Measurements from ENCODE around the gene ANKRD13D.
A peak's percentile ranks its signal among the peaks of the same experiment; 100 is the strongest.
"Not testable (repeated sequence)": the region's sequence is repeated elsewhere in the genome, so short reads cannot be mapped to it uniquely, and the experiment has no call there.

The ANKRD13D gene

DNA sequence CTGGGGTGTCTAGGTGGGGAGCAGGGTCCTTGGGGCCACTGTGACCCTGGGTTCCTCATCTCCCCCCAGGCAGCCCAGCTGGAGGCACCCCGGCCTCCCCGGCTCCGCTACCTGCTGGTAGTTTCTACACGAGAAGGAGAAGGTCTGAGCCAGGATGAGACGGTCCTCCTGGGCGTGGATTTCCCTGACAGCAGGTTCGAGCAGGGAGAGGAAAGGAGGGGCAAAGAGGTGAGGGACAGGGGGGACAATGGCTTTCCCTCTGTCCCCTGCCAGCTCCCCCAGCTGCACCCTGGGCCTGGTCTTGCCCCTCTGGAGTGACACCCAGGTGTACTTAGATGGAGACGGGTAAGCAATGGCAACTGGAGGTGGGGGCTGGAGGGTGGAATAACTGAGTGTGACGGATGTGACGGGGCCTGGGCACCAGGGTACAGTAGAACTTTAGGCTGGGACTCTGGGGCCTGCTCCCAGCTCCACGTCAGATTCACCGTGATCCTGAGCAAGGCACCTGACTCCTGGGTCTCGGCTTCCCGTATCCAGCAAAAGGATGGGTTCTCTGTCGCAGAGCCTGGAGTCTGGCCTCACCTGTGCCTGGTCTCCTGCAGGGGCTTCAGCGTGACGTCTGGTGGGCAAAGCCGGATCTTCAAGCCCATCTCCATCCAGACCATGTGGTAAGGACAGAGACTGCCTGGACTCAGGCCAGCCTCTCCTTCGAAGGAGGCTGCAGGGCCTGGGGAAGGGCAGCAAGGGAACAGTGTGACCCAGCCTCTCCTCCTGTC lies 17.9 kb downstream of the ANKRD13D start:
- DNase-seq, result no peak

DNA sequence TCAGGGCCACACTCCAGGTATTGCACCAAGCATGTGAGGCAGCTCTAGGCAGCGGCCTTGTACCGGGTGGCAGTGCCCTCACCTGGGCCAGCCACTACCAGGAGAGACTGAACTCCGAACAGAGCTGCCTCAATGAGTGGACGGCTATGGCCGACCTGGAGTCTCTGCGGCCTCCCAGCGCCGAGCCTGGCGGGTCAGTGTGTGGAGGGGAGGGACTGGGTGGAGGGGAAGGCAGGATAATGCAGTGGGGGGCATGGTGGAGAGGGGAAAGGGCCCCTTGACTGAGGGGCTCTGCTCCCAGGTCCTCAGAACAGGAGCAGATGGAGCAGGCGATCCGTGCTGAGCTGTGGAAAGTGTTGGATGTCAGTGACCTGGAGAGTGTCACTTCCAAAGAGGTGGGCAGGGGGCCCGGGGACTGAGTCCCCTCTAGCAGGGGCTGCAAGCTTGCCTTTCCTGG lies 18.5 kb downstream of the ANKRD13D start:
- DNase-seq, result no peak

DNA sequence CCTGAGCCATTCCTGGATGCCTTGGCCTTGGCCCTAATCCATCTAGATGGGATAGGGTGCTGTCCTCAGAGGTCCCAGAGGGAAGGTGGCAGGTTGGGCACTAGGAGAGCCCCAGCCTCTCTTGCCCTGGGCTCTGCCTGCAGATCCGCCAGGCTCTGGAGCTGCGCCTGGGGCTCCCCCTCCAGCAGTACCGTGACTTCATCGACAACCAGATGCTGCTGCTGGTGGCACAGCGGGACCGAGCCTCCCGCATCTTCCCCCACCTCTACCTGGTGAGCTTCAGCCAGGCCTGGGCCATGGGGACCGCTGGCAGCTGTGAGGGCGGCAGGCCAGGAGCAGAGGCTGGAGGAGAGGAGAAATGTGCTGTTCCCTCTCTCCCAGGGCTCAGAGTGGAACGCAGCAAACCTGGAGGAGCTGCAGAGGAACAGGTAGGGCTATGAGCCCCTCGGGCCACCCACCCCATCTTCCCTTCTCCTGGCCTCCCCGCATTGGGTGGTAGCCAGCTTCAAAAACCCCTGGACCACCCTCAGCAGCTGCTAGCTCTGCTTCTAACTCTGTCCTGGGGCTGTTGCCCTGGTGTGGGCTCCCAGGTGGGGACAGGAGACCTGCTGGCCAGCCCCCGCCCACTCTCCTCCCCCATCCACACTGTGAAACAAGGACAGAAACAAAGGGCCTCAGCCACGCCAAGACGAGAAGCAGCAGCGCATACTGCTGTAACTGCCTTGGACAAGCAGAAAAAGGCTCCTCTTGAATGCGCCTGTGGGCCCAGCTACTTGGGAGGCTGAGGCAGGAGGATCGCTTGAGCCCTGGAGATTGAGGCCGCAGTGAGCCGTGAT lies 19.1 kb downstream of the ANKRD13D start:
- DNase-seq, result no peak

DNA sequence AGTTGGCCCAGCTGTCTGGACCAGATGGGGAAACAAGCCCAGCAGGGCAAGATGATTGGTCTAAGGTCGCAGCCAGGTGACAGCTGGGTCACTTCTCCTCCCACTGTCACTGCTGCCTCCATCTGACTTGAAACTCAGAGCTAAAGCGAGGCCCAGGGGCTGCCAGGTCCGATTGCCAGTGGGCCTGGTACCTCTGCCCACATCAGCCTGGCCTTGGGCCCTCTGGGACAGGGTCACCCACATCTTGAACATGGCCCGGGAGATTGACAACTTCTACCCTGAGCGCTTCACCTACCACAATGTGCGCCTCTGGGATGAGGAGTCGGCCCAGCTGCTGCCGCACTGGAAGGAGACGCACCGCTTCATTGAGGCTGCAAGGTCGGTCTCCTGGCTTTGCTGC lies 20.1 kb downstream of the ANKRD13D start:
- DNase-seq, result no peak

DNA sequence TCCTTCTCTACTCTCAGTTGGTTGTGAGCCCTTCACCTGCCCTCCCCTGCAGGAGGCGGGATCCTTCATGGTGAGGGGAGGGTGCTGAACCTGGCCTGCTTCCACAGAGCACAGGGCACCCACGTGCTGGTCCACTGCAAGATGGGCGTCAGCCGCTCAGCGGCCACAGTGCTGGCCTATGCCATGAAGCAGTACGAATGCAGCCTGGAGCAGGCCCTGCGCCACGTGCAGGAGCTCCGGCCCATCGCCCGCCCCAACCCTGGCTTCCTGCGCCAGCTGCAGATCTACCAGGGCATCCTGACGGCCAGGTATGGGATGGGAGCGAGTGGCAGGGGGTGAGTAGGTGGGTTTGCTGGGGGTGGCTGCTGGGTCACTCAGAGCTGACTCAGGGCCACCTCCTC lies 20.6 kb downstream of the ANKRD13D start:
- no peak for DNase-seq

DNA sequence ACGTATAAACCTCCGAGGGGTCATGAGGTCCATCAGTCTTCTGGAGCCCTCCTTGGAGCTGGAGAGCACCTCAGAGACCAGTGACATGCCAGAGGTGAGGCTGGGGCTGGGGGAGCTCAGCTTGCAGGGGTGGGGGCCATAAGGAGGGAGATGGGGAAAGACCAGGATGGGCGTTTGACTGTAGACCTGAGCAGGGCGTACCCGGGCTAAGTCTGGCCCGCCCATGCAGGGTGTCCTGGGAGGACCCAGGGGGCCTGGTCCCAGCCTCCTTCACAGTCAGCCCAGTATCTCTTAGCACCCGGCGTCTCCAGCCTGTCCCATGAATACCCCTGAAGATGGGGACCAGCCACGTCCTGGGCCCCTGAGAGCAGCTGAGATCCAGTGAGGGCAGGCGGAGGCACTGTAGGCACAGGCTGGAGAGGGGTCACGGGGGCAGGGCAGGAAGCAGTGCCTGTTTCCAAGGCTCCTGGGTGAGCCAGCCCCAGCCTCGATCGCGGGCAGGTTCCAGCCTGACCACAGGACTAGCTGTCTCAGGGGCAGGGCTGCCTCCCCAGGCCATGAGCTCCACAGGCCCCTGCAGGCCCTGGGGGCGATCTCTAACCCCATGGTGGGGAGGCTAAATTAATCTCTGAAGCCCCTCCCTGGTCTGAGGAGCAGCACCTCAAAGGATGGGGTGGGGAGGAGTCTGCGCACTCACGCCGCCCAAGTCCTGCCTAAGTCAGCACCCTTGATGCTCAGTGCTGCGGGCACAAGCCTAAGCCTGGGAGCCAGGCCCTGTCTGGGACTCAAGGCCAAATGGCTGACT lies 21.3 kb downstream of the ANKRD13D start:
- DNase-seq, result no peak

DNA sequence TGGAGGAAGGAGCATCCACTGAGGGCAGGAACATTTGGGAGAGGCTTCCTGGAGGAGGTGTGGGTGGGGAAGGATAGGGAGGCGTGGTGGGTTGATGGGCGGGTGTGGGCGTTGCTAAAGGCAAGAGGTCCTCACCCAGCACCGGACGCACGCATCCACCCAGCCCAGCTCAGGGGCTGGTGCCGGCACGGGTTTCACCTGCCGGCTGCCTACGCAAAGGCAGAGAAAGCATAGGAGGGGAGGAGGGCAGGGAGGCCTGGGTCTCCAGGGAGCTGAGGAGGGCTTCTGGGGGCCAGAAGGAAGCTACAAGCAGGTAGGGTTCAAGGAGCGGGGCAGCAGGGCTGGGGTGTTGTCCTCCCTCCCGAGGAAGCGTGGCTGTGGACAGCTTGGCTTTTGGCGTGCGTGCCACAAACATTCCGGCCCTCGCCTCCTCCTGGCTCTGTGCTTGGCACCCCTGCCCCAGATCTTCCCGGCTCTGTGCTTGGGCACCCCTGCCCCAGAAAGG lies 22.0 kb downstream of the ANKRD13D start:
- DNase-seq, result no peak

DNA sequence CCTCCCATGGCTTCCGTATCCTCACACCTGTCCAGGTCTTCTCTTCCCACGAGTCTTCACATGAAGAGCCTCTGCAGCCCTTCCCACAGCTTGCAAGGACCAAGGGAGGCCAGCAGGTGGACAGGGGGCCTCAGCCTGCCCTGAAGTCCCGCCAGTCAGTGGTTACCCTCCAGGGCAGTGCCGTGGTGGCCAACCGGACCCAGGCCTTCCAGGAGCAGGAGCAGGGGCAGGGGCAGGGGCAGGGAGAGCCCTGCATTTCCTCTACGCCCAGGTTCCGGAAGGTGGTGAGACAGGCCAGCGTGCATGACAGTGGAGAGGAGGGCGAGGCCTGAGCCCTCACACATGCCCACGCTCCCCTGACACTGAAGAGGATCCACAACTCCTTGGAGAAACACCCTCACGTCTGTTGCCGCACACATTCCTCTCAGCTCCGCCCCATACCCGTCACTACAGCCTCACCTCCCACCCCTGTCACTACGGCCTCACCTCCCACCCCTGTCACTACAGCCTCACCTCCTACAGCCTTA lies 22.5 kb downstream of the ANKRD13D start:
- no peak for DNase-seq

DNA sequence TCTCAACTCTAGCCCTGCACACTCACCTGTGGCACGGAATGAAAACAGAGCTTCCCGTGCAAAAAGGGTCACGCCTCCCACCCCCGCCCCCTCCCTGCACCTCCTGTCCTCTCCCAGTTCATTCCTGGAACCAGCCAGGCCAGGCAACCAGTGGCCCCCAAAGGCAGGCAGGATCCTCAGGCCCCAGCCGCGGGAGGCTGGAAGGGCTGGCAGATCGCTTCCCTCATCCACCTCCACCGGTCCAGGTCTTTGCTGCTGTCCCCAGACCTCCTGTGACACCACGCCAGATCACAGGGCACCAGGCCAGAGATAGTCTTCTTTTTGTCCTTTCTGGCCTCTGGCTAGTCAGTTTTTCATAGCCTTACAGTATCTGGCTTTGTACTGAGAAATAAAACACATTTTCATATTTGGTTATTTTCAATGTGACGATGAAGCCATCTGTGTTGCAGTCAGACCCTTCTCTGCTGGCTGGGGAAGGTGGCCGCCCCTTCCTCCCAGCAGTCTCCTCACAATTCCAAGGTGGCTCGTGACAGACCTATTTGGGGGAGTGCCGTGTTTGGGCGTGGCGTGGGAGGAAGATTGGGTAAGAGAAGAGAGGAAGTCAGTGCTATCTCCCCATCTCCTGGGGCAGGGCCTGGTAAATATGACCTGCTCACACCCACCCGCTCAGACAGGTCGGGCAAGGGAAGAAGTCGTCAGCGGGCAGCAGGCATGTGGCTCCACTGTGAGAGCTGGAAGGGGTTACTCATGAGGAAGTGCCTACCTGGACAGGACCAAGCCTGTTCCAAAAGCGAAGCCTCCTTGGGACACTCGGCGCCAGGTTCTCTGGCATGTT lies 23.3 kb downstream of the ANKRD13D start:
- DNase-seq, result no peak

DNA sequence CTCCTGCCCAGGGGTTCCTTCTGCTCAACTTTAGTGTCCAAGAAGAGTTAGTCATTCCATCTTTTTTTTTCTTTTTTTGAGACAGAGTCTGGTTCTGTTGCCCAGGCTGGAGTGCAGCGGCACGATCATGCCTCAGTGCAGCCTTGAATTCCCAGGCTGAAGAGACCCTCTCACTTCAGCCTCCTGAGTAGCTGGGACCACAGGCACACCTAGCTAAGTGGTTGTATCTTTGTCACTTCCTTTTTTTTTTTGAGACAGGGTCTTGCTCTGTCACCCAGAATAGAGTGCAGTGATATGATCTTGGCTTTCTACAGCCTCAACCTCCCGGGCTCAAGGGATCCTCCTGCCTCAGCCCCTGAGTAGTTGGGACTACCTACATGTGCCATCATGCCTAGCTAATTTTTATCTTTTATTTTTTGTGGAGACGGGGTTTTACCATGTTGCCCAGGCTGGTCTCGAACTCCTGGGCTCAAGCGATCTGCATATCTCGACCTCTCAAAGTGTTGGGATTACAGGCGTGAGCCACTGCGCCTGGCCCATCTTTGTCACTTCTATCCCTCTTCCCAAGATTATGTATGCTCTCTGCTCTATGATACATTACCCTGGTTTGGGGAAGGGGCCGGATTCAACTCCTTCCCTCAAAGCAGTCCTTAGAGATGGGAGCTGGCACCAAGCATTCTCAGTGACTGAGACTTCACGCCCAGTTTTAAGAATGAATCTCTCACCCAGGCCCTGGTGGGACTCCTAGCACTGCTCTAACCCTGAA lies 24.2 kb downstream of the ANKRD13D start:
- no peak for DNase-seq

DNA sequence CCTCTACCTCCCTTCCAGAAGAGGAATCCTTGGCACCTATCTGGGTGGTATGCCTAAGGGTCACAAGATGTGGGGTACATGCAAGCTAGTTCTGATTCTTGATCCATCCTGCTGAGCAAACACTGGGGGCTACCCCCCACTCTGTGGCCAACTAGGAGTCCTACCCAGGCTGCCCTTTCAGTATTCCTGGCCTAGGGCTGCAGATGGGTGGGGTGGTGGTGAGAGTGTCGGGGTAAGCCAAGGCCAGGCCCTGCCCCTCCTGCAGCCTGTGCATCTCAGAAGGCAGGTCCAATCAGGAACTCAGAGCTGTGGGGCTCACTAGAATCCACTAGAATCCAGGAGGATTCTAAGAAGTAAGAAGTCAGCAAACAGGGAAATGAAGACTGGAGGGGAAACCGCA lies 25.1 kb downstream of the ANKRD13D start:
- DNase-seq, result no peak

DNA sequence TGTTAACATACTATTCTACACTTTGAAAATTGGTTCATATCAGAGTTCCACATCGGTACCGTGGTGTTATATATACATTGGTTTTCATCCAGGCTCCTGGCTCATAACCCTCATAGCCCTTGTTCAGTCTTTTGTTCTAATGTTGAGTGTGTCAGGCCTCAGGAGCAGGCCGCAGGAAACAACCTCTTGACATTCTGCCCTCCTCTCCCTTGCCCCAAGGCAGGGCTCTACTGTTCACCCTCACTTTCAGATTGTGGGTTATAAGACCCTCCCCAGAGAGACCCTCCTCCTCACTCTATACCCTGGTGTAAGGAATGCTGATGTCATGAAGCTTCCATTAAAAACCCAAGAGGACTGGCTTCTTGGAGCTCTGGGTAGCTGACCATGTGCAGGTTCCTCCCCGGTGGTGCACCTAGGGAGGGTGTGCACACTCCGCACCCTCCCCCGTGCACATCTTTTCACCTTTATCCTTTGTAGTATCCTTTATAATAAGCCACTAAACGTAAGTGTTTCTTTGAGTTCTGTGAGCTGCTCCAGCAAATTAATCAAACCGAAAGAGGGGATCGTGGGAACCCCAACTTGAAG lies 26.3 kb downstream of the ANKRD13D start:
- no peak for DNase-seq

DNA sequence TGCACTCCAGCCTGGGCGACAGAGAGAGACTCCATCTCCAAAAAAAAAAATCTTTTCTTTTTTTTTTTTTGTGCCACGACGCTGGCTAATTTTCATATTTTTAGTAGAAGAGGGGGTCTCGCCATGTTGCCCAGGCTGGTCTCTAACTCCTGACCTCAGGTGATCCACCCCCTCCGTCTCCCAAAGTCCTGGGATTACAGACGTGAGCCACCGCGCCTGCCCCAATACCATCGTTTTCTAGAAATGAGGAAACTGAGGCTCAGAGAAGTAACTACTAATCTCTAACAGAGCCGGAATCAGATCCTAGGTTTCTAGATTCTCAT lies 27.7 kb downstream of the ANKRD13D start:
- no peak for DNase-seq

DNA sequence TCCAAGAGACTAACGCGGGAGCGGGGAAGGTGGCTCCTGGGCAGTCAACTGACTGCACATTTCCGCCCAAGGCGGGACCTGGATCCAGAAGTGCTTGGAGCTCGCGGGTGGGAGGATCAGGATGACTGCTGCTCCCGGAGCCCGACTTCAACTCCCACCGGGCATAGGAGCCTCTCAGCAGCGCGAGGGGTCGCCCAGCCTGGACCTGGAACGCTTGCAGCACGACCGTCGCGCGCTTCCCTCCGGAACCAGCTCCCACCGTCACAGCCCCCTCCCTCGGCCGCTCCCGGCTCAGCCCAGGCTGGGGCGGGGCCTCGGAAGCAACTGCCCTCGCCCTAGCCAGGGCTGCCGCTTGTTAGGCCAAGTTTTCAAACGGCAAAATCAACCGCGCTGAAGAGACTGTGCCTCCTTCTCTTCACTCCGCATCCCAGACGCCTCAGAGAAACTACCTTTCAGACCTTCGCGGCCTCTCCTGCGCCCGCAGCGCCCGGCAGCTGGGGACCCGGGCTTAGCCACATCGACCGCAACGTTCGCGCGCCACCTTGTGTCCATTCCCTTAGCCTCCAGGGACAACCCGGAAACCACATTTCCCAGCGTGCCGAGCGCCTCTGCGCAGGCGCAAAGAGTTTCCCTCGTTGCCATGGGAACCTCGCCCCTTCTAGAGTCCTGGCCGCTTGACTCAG lies 28.2 kb downstream of the ANKRD13D start:
- DNase-seq, result peak; percentile 90 to 96

DNA sequence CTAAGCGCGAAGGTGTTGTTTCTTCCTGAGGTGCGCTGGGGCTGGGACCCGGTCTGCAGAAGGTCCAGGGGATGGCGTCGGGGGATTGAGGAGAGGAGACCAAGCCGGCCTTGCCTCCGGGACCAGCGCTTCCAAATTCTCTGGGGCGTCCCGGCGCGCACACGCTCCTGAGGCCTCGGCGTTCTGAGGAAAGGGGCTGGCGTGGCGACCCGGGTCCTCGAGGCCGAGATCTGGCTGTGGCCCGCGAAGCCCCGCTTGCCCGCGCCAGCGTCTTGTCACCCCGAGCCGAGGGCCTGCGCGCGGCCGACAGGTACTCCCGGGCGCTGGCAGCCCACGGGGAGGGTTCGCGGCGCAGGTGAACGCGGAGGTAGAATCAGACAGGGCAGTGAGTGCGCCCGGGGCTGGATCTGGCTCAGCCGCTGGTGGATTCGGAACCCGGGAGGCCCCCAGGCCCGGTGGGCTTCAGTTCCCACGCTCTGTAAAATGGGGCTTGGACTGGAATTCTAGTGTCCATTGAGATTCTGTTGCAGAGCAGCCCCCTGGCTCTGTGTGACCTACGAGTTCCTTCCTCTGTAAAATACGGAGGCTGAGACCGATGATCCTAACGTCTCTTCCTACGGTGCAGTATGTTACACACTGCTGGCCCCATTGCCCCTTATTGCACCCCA lies 28.9 kb downstream of the ANKRD13D start:
- DNase-seq, result no peak

DNA sequence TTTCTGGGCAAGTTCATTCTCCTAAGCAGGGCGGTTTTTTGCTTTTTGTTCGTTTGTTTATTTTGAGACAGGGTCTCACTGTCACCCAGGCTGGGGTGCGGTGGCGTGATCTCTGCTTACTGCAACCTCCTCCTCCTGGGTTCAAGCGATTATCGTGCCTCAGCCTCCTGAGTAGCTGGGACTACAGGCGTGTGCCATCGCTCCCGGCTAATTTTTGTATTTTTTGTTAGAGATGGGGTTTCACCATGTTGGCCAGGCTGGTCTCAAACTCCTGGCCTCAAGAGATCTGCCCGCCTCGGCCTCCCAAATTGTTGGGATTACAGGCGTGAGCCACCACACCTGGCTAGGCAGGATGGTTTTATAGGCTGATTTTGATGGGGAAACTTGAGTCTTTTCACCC lies 29.8 kb downstream of the ANKRD13D start:
- not testable (repeated sequence) for DNase-seq

DNA sequence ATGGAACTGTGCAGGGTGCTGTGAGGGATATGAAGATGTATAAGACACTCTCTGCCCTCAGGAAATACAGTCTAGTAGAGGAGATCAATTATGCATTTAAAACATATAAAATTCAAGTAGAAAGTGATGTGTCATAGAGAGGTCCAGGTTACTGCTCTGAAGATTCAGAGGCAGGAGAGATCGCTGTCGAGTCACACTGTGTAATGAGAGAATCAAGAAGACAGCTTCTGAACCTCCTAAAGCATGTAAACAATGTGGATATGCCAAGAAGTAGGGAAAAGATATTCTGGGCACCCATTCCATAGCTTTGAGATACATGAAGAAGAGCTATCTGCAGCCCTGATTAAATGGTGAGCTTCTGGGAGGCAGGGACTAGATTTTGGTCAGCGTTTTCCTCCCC lies 30.9 kb downstream of the ANKRD13D start:
- DNase-seq, result no peak

DNA sequence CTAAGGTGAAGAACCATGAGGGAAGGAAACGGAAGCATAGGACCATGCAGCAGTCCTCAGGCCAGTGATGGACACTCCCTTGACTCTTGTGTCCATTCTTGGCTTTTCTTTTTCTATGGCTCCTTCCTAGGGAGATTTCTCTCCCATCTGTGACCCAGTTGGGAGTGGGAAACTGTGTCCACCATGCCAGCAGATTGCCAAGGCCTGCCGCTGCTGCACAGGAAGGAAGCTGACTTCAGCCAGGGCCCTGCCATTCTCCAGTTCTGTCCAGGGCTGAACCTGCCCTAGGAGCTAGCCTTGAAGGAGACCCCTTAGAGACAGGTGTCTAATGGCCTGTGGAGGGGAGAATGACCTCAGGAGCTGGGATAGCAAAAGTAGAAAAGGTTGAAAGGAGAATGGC lies 31.6 kb downstream of the ANKRD13D start:
- DNase-seq, result no peak

DNA sequence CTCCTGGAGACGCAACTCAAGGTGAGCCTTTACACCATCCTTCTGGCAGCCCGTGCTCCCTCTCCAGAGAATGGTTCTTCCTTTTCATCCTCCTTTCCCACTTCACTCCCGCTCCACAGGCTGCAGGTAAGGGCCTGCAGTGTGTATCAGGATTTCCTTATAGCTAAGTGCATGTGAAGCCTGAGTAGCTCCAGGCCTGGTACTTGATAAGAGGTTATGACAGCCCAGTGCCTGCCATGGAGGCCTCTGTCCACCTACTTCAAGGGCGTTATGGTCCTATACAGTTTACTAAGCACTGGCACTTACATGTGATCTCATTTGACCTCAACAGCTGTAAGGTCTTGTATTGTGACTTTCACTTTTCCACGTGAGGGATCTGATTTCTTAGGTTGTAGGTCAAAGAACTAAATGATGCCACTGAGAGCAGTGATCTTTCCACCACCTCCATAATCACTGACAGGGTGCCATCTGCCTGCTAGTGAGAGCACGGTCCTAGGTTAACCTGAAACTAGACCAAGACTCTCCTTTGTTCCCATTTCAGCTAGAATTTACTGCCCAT lies 32.3 kb downstream of the ANKRD13D start:
- no peak for DNase-seq
